Loucy (cell line): ENCODE data around the gene DNAAF8.

Experiments
- H2AFZ ChIP-seq: fragments of 200-600 bp; sonication (generic); 2 replicates; pipeline ENCODE4 v1.6.0; 2016; ENCODE audit warnings: antibody characterized with exemption, mild to moderate bottlenecking, low read length, moderate library complexity
- H3F3A ChIP-seq: fragments of 200-600 bp; 2 replicates; pipeline ENCODE4 v1.6.0; 2016; ENCODE audit warnings: antibody characterized with exemption, low read depth, mild to moderate bottlenecking
- H3K27me3 ChIP-seq: fragments of 200-600 bp; sonication (generic); 2 replicates; pipeline ENCODE4 v1.6.1; 2014; ENCODE audit warnings: low read length, mild to moderate bottlenecking; ENCODE audit not compliant: insufficient read depth, poor library complexity, severe bottlenecking
- H3K36me3 ChIP-seq: fragments of 200-600 bp; sonication (generic); 2 replicates; pipeline ENCODE4 v1.6.1; 2016; ENCODE audit warnings: low read length; ENCODE audit not compliant: insufficient read depth
- H3K4me1 ChIP-seq: fragments of 200-600 bp; sonication (generic); 2 replicates; pipeline ENCODE4 v1.5.1; 2014; ENCODE audit warnings: low read length, mild to moderate bottlenecking; ENCODE audit not compliant: insufficient read depth, poor library complexity, severe bottlenecking
- H3K4me2 ChIP-seq: fragments of 200-600 bp; sonication (generic); 2 replicates; pipeline ENCODE4 v1.6.0; 2014; ENCODE audit warnings: antibody characterized with exemption, low read length, low read depth, mild to moderate bottlenecking; ENCODE audit not compliant: poor library complexity, severe bottlenecking
- H3K4me3 ChIP-seq: fragments of 200-600 bp; sonication (generic); 2 replicates; pipeline ENCODE4 v1.5.1; 2014; ENCODE audit warnings: low read length, mild to moderate bottlenecking, mixed read lengths; ENCODE audit not compliant: poor library complexity, severe bottlenecking
- H3K79me2 ChIP-seq: fragments of 200-600 bp; sonication (generic); 2 replicates; pipeline ENCODE4 v1.6.1; 2014; ENCODE audit warnings: low read length; ENCODE audit not compliant: insufficient read depth
- H3K9ac ChIP-seq: fragments of 200-600 bp; sonication (generic); 2 replicates; pipeline ENCODE4 v1.6.0; 2014; ENCODE audit warnings: mild to moderate bottlenecking, low read depth, low read length, moderate library complexity; ENCODE audit not compliant: poor library complexity, severe bottlenecking
- H3K9me2 ChIP-seq: fragments of 200-600 bp; sonication (generic); replicated peaks from 2 replicates; pipeline ENCODE4 v1.6.1; 2016; ENCODE audit warnings: low read depth, low read length, mixed read lengths
- H3K9me3 ChIP-seq: fragments of 200-600 bp; sonication (generic); 2 replicates; pipeline ENCODE4 v1.6.1; 2014; ENCODE audit warnings: mild to moderate bottlenecking, antibody characterized with exemption, low read length, low read depth; ENCODE audit not compliant: insufficient read depth
- H4K20me1 ChIP-seq: fragments of 200-600 bp; sonication (generic); 2 replicates; pipeline ENCODE4 v1.6.0; 2014; ENCODE audit warnings: antibody characterized with exemption, low read length, mild to moderate bottlenecking; ENCODE audit not compliant: insufficient read depth, poor library complexity, severe bottlenecking
- CTCF ChIP-seq: fragments of 200-600 bp; sonication (generic); conservative IDR thresholded peaks from 2 replicates; pipeline ENCODE4 v1.5.1; 2014; ENCODE audit warnings: mild to moderate bottlenecking, antibody characterized with exemption, low read length
- EZH2phosphoT487 ChIP-seq: fragments of 200-600 bp; IDR thresholded peaks from 2 replicates; pipeline ENCODE4 v1.6.1; 2018; ENCODE audit warnings: antibody characterized with exemption, mild to moderate bottlenecking, moderate library complexity, borderline replicate concordance

The DNAAF8 gene

GRCh38 chr16:4696905-4697847 lies 37.2 kb upstream of the DNAAF8 start:
- Histone ChIP-seq H3K79me2 (peaks cover 5% of the 10 kb centered on the region; the same call in 1 of the 2 replicates), H3K4me1 (no peaks in the 10 kb centered on the region), H3K27me3 (no peaks in the 10 kb centered on the region), H3K9ac (no peak overlapping the region), H3K9me3 (no peaks in the 10 kb centered on the region), H4K20me1 (no peaks in the 10 kb centered on the region), H3F3A (no peaks in the 10 kb centered on the region), H3K36me3 (no peaks in the 10 kb centered on the region), H3K9me2 (no peaks in the 10 kb centered on the region), H3K4me3 (no peak overlapping the region), H3K4me2 (no peak overlapping the region), H2AFZ (no peak overlapping the region)
- TF ChIP-seq EZH2phosphoT487 = no peak
- TF ChIP-seq CTCF = no peak

GRCh38 chr16:4697848-4698291 lies 36.5 kb upstream of the DNAAF8 start:
- no peaks in the 10 kb centered on the region for H3K36me3 ChIP-seq
- no peak overlapping the region for H2AFZ ChIP-seq
- peaks cover 5% of the 10 kb centered on the region; the same call in 1 of the 2 replicates for H3K79me2 ChIP-seq
- H4K20me1 ChIP-seq = no peaks in the 10 kb centered on the region
- no peaks in the 10 kb centered on the region for H3K9me2 ChIP-seq
- H3K9ac ChIP-seq = no peak overlapping the region
- H3K9me3 ChIP-seq = no peaks in the 10 kb centered on the region
- H3K4me1 ChIP-seq = no peaks in the 10 kb centered on the region
- TF ChIP-seq CTCF (no peak), EZH2phosphoT487 (no peak)
- no peaks in the 10 kb centered on the region for H3F3A ChIP-seq
- no peaks in the 10 kb centered on the region for H3K27me3 ChIP-seq
- no peak overlapping the region for H3K4me3 ChIP-seq
- no peak overlapping the region for H3K4me2 ChIP-seq

- Histone ChIP-seq H3K4me1 (no peaks in the 10 kb centered on the region), H3K79me2 (peaks cover 5% of the 10 kb centered on the region; the same call in 1 of the 2 replicates), H3K4me2 (no peak overlapping the region), H3K9me3 (no peaks in the 10 kb centered on the region), H2AFZ (no peak overlapping the region), H3K27me3 (no peaks in the 10 kb centered on the region), H3K4me3 (no peak overlapping the region), H3K36me3 (no peaks in the 10 kb centered on the region), H3F3A (no peaks in the 10 kb centered on the region), H3K9me2 (no peaks in the 10 kb centered on the region), H4K20me1 (no peaks in the 10 kb centered on the region), H3K9ac (no peak overlapping the region)
- TF ChIP-seq CTCF (no peak), EZH2phosphoT487 (no peak)
Observed at GRCh38 chr16:4698321-4699045, 35.9 kb upstream of the DNAAF8 start.
